Nephron (organoid): ENCODE measurements around the gene USP6NL.

Experiments used
- H3K27ac Mint-ChIP-seq, 3 experiments: 2 replicates each; pipeline ENCODE4 v1.8.0; 2020; ENCODE audit warnings: mixed read lengths in 3 of 3, mild to moderate bottlenecking in 2 of 3, moderate library complexity in 1 of 3
- H3K27me3 Mint-ChIP-seq: 2 replicates; pipeline ENCODE4 v1.8.0; 2021; ENCODE audit warnings: low read depth, mild to moderate bottlenecking, moderate library complexity, mixed read lengths
- H3K36me3 Mint-ChIP-seq: 2 replicates; pipeline ENCODE4 v1.8.0; 2020; ENCODE audit warnings: low read depth, mixed read lengths
- H3K4me1 Mint-ChIP-seq: 2 replicates; pipeline ENCODE4 v1.8.0; 2020; ENCODE audit warnings: mixed read lengths
- H3K4me3 Mint-ChIP-seq, 3 experiments: 2 replicates each; pipeline ENCODE4 v1.8.0; 2020; ENCODE audit warnings: mild to moderate bottlenecking in 3 of 3, mixed read lengths in 3 of 3, moderate library complexity in 2 of 3
- H3K9me3 Mint-ChIP-seq: 2 replicates; pipeline ENCODE4 v1.8.0; 2020; ENCODE audit warnings: mixed read lengths
- TF ChIP-seq, protein P1 (sequence below), 3 experiments: fragments of 200-600 bp; sonication (generic); IDR thresholded peaks; one replicate each; pipeline ENCODE4 v1.5.0; 2021; ENCODE audit warnings: antibody characterized with exemption in 3 of 3; ENCODE audit not compliant: unreplicated experiment in 3 of 3

Gene USP6NL

DNA sequence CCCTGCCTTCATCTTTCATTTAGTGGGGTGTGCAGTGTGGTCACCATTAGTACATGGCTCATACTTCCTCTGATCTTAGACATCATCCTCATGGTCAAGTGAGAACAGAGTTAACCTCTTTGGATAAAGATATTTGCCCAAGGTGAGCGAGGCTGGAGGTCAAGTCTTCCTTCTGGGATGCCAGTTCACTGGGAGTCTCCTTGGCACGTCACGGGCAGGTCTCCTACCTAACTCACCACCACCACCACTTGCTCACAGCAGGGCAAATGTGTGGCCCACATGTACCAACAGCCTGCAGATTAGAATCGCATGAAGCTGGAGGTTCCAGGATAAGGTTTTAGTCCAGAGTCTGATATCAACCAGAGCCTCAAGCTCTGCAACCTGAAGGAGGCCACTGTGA is 164.6 kb downstream of the USP6NL start:
- Mint-ChIP-seq H3K27ac (no peak overlapping the region), H3K9me3 (no peaks in the 10 kb centered on the region), H3K4me3 (no peak overlapping the region), H3K36me3 (no peaks in the 10 kb centered on the region), H3K27me3 (peaks cover 15% of the 10 kb centered on the region), H3K4me1 (peaks cover 5% of the 10 kb centered on the region)
- TF ChIP-seq, protein P1, sequence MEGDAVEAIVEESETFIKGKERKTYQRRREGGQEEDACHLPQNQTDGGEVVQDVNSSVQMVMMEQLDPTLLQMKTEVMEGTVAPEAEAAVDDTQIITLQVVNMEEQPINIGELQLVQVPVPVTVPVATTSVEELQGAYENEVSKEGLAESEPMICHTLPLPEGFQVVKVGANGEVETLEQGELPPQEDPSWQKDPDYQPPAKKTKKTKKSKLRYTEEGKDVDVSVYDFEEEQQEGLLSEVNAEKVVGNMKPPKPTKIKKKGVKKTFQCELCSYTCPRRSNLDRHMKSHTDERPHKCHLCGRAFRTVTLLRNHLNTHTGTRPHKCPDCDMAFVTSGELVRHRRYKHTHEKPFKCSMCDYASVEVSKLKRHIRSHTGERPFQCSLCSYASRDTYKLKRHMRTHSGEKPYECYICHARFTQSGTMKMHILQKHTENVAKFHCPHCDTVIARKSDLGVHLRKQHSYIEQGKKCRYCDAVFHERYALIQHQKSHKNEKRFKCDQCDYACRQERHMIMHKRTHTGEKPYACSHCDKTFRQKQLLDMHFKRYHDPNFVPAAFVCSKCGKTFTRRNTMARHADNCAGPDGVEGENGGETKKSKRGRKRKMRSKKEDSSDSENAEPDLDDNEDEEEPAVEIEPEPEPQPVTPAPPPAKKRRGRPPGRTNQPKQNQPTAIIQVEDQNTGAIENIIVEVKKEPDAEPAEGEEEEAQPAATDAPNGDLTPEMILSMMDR (IDR thresholded peaks at IDR 0.05; ENCODE audit: unreplicated experiment in 3 of 3): no peak

DNA sequence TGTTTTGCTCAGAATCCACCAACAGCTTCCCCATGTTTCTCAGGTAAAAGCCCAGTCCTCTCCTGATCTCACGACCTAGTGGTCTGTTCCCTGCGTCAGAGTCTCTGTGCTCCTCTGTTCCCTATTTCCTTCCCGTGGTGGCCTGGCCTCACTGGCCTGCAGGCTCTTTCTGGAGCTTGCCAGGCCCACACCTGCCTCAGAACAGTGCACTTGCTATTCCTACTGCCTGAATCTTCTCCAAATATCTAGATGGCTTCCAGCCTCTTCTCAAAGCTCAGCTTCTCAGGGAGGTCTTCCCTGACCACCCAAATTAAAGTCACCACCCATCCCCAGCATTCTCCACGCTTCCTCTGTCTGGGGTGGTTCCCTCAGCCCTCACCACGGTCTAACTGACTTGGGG is 165.3 kb downstream of the USP6NL start:
- TF ChIP-seq, protein P1 (IDR thresholded peaks at IDR 0.05; ENCODE audit: unreplicated experiment in 3 of 3): no peak
- no peaks in the 10 kb centered on the region for H3K36me3 Mint-ChIP-seq
- H3K9me3 Mint-ChIP-seq: no peaks in the 10 kb centered on the region
- no peak overlapping the region for H3K27ac Mint-ChIP-seq
- no peak overlapping the region for H3K4me3 Mint-ChIP-seq
- H3K27me3 Mint-ChIP-seq: peaks cover 15% of the 10 kb centered on the region
- peaks cover 5% of the 10 kb centered on the region for H3K4me1 Mint-ChIP-seq

DNA sequence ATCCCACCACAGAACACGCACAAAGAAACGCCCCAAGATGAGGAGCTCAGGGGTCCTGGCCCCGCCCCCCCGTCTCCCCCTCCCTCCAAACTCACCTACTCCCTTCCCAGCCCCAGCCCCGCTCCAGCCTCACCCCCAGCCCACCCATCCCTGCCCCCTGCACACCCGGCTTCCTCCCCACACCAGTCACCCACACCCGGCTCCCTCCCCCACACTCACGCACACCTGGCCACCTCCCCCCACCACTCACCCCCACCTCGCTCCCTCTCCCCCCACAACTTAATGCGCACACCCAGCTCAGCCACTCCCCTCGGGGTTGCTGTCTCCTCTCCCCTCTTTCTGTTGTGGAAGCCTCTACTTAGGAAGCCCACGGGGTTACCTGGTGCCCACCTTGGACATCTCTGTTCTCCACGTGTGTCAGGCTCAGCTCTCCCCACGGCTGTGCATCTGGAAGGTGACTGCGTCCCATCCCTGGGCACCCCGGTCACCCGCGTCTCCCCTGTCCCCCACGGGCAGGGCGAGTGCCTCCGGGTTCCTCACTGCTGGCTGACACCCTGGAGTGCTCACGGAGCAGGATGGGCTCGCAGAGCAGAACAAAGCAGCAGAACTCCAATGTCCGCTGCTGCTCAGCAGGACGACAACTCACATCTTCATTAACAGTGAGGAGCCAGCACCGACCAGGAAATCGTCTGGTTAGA is 166.8 kb downstream of the USP6NL start:
- TF ChIP-seq, protein P1 (IDR thresholded peaks at IDR 0.05; ENCODE audit: unreplicated experiment in 3 of 3): no peak
- Mint-ChIP-seq H3K36me3 (no peaks in the 10 kb centered on the region), H3K27ac (no peak overlapping the region), H3K9me3 (no peaks in the 10 kb centered on the region), H3K4me1 (peaks cover 5% of the 10 kb centered on the region), H3K4me3 (no peak overlapping the region), H3K27me3 (peaks cover 15% of the 10 kb centered on the region)

DNA sequence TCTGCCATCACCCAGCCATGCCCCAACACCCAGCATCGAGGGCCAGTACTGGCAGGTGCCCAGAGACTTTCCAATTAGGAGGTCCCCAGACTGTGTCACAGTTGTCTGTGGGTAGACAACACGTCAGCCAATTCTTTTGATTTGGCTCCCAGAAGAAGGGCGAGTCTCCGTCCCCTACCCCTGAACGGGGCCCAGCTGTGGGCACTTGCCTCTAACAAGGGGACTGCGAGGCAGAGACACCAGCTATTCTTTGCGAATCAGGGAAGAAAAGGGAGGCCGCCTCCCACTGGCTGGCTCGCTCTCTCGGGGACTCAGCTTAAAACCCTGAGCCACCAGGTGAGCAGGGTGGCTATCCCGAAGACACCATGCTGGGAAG is 167.3 kb downstream of the USP6NL start:
- H3K27ac Mint-ChIP-seq: no peak overlapping the region
- H3K9me3 Mint-ChIP-seq: no peaks in the 10 kb centered on the region
- H3K27me3 Mint-ChIP-seq: peaks cover 15% of the 10 kb centered on the region
- no peak overlapping the region for H3K4me3 Mint-ChIP-seq
- H3K4me1 Mint-ChIP-seq: peaks cover 6% of the 10 kb centered on the region
- H3K36me3 Mint-ChIP-seq: no peaks in the 10 kb centered on the region
- TF ChIP-seq, protein P1 (IDR thresholded peaks at IDR 0.05; ENCODE audit: unreplicated experiment in 3 of 3): no peak

DNA sequence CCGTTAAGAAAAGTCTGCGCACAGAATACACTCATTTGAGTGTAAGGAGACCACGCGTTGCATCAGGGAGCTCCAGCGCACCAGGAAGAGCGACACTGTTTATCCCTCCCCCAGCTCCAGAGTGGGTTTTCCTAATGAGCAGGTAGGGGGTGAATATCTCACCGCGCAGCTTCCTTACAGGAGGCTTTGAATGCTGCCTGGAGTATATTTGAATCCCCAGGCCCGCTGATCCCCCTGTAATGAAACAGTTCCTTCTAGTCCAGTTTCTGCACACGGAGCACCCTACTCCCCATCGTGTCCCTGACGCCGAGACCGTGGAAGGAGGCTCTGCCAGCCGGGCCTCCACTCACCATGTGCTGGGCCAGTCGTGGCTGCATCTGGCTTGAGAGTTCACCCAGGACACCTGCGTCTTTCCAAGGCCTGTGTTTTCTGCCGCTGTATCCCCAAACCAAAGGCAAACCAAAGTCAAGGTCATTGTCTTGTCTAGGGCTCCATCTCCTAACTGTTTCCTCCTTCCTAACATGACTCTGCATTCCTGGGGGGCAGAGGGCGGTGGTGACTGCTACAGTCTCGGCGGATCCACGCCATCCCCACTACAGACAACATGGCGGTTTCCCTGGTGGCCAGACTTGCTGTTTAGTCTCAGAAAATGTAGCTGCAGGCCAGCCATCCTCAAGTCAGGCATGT is 167.8 kb downstream of the USP6NL start:
- Mint-ChIP-seq H3K36me3 (no peaks in the 10 kb centered on the region), H3K4me3 (no peak overlapping the region), H3K27ac (no peak overlapping the region), H3K4me1 (peaks cover 8% of the 10 kb centered on the region), H3K9me3 (no peaks in the 10 kb centered on the region), H3K27me3 (peaks cover 15% of the 10 kb centered on the region)
- TF ChIP-seq, protein P1 (IDR thresholded peaks at IDR 0.05; ENCODE audit: unreplicated experiment in 3 of 3): no peak
